HG03342 (cell line): ENCODE data around the gene CBR1.
"Not testable (repeated sequence)": the region's sequence is repeated elsewhere in the genome, so short reads cannot be mapped to it uniquely, and the experiment has no call there.

Source experiments
- ATAC-seq: cut with Tn5 transposase; IDR thresholded peaks from one replicate; pipeline ENCODE4 v1.9.1; 2021; ENCODE audit warnings: mild to moderate bottlenecking, moderate library complexity; ENCODE audit not compliant: unreplicated experiment

Gene CBR1

GRCh38 chr21:36047139-36047538 is 22.7 kb upstream of the CBR1 start:
- ATAC-seq, result no peak

GRCh38 chr21:36048357-36048756 is 21.5 kb upstream of the CBR1 start:
- ATAC-seq, result no peak

- no peak for ATAC-seq
These were observed 16.7 kb upstream of the CBR1 start for GRCh38 chr21:36052860-36053714.

GRCh38 chr21:36053715-36054062 is 16.1 kb upstream of the CBR1 start:
- ATAC-seq, result no peak

GRCh38 chr21:36055551-36055950 is 14.3 kb upstream of the CBR1 start:
- no peak for ATAC-seq

- ATAC-seq, result peak; percentile 45
These were observed 10.0 kb upstream of the CBR1 start for GRCh38 chr21:36059823-36060158.

- ATAC-seq, result peak; percentile 89
These were observed 9.5 kb upstream of the CBR1 start, which contains the start of gene SETD4 for GRCh38 chr21:36060159-36060921. Gene SETD4, minus strand, starts transcription at chr21:36060526. Its CDS starts 1,638 bp downstream, at chr21:36058888.

- no peak for ATAC-seq
These were observed 8.4 kb upstream of the CBR1 start for GRCh38 chr21:36061445-36061844.

- no peak for ATAC-seq
These were observed 6.3 kb upstream of the CBR1 start for GRCh38 chr21:36063375-36064084.

GRCh38 chr21:36064085-36064460 is 5.8 kb upstream of the CBR1 start:
- ATAC-seq, result no peak

- ATAC-seq, result no peak
These were observed 4.3 kb upstream of the CBR1 start for GRCh38 chr21:36065497-36066036.

- no peak for ATAC-seq
These were observed 951 bp upstream of the CBR1 start for GRCh38 chr21:36068748-36069398.

- no peak for ATAC-seq
These were observed 1.2 kb downstream of the CBR1 start for GRCh38 chr21:36070999-36071398.

- no peak for ATAC-seq
These were observed 2.8 kb downstream of the CBR1 start for GRCh38 chr21:36072453-36073162.

GRCh38 chr21:36073181-36073580 is 3.4 kb downstream of the CBR1 start:
- ATAC-seq, result no peak

- ATAC-seq, result not testable (repeated sequence)
These were observed 4.1 kb downstream of the CBR1 start for GRCh38 chr21:36073911-36074310.

- ATAC-seq, result no peak
These were observed 5.3 kb downstream of the CBR1 start for GRCh38 chr21:36075171-36075570.

- no peak for ATAC-seq
These were observed 6.1 kb downstream of the CBR1 start for GRCh38 chr21:36075953-36076352.

GRCh38 chr21:36076878-36077655 is 7.2 kb downstream of the CBR1 start:
- ATAC-seq, result peak; percentile 55
